Muscle of back (tissue), 11 donors: ENCODE measurements around the gene BCS1L. TPM values are rescaled to one million over a fixed set of nuclear protein-coding genes. Genes with fewer than 3 reads are reported as not detected.

Source experiments
- DNase-seq, 3 donors: peaks; one replicate each; pipeline versions ENCODE4 v3.0.0 to v3.0.0-alpha.2; 2013
- polyA plus RNA-seq, 10 donors: library from polyadenylated mRNA; unstranded; fragments of 120-200 nt; gene quantifications; one replicate each; pipeline ENCODE4 v1.2.1, GENCODE V29; 2013; ENCODE audit not compliant: insufficient read length in 10 of 10

The BCS1L gene
- polyA plus RNA-seq, 10 donors: 27.8 to 44.3 (median 35.2) TPM

DNA sequence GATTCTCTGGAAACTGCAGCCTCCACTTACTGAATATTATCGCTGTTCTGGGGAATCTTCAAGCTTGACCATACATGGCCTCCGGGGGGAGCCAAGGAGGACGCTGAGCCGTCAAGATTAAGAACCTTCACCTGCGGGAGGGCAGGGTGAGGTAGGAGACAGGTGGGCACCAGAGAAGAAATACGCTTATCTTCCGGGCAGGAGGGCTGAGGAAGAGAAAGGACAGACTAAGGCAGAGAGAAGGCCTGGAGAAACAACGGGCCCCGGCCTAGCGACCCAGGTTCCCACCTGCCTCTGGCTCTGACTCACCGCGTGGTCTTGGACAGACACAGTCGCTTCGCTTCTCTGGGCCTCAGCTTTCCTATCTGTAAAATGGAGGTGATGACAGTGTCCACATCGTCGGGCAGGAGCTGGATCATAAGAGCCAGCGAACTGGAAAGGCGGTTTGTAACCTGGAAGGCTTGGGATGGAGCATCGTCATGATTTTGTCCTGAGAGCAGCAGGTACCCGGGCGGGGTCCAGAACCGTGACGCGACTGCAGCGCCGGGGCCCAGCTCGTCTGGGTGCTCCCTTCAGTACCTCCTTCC, 719 bp upstream of the BCS1L start:
- peak; percentile 3 to 31 (median 8) for DNase-seq

- DNase-seq: no peak
These were observed 490 bp downstream of the BCS1L start for GRCh38 chr2:218659988-218660358.

GRCh38 chr2:218662377-218662776, 2.9 kb downstream of the BCS1L start:
- DNase-seq: no peak

DNA sequence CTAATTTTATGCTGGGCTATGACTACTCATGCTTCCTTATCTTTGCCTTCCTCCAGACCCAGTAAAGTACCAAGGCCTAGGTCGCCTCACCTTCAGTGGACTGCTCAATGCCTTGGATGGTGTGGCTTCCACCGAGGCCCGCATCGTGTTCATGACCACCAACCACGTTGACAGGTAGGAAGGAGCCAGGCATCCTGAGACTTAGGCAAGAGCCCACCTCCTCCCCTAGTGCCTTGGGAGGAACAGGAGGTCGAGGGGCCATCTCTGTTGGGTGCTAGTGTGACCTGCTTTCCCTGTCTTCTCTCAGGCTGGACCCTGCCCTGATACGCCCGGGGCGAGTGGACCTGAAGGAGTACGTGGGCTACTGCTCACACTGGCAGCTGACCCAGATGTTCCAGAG, 3.3 kb downstream of the BCS1L start:
- no peak for DNase-seq

GRCh38 chr2:218663901-218664300, 4.4 kb downstream of the BCS1L start:
- DNase-seq: no peak

DNA sequence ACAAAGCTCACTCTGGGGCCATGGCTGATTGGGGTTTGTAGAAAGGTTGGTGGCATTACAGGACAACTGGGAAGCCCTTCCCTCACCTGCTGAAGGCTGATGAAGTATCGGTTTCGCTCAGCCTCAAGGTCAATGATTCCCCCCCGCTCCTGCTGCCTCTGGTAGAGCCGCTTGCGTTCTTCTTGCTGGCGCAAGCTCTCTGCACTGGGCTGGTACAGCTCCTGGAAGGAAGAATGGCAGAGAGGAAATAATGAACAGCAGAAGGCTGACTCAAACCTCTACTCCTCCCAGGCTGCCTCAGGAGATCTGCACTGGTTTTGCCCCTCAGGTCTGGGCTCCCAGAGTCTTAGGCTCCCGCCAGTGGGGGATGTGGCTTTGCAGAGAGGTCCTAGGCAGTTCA, 5.2 kb downstream of the BCS1L start:
- no peak for DNase-seq

- no peak for DNase-seq
These were observed 11.7 kb downstream of the BCS1L start for GRCh38 chr2:218671097-218671653.

GRCh38 chr2:218671654-218672566, 12.4 kb downstream of the BCS1L start, which contains the start of the genes RNF25 and STK36:
TSS of gene RNF25 (minus strand) at chr2:218672002. CDS start at chr2:218671970, 32 bp downstream.
TSS of gene STK36 (plus strand) at chr2:218672086. CDS start at chr2:218672830, 744 bp downstream.
- peak; percentile 89 to 96 (median 91) for DNase-seq

GRCh38 chr2:218679119-218679518, 19.6 kb downstream of the BCS1L start:
- no peak for DNase-seq

GRCh38 chr2:218680061-218680460, 20.6 kb downstream of the BCS1L start:
- no peak for DNase-seq

DNA sequence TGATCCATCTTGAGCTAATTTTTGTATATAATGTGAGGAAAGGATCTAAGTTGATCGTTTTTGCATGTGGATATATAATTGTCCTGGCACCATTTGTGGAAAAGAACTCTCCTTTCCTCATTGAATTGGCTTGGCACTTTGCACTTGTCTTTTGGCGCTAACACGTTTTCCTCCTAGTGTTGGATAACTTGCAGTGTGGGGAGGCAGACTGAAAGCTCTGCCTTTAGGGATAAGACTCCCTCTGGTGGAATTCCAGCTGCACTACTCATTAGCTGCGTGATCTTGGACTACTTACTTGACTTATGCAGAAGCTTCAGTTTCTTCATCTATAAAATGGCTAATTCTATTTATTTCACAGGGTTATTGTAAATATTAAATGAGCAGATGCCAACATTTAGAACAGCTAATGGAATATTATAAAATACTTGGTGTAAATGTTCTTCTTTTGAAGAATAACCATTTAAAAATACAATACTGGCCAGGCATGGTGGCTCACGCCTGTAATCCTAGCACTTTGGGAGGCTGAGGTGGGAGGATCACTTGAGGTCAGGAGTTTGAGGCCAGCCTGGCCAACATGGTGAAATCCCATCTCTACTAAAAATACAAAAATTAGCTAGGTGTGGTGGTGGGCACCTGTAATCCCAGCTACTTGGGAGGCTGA, 28.0 kb downstream of the BCS1L start:
- DNase-seq: peak; percentile 58 to 86 (median 83)

- DNase-seq: peak in 2 of 3 donors; percentile 29 to 44
These were observed 31.8 kb downstream of the BCS1L start for GRCh38 chr2:218691234-218691633.

GRCh38 chr2:218694405-218695145, 35.1 kb downstream of the BCS1L start:
- DNase-seq: no peak

DNA sequence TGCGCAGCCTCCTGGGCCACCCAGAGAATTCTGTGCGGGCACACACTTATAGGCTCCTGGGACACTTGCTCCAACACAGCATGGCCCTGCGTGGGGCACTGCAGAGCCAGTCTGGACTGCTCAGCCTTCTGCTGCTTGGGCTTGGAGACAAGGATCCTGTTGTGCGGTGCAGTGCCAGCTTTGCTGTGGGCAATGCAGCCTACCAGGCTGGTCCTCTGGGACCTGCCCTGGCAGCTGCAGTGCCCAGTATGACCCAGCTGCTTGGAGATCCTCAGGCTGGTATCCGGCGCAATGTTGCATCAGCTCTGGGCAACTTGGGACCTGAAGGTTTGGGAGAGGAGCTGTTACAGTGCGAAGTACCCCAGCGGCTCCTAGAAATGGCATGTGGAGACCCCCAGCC, 39.4 kb downstream of the BCS1L start:
- no peak for DNase-seq

DNA sequence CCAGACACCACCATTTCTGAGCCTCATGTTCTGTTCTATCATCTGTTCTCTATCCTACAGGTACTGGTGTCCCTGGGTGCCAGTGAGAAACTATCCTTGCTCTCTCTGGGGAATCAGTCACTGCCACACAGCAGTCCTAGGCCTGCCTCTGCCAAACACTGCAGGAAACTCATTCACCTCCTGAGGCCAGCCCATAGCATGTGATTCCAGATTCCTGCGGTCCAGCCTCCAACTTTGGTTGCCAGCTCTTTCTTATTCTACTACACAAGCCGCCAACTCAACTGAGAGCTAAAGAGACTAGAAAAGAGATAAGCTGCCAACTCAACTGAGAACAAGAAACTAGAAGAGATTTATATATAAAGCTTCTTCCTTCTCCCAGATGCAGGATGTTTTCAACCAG, 42.3 kb downstream of the BCS1L start:
- DNase-seq: no peak

DNA sequence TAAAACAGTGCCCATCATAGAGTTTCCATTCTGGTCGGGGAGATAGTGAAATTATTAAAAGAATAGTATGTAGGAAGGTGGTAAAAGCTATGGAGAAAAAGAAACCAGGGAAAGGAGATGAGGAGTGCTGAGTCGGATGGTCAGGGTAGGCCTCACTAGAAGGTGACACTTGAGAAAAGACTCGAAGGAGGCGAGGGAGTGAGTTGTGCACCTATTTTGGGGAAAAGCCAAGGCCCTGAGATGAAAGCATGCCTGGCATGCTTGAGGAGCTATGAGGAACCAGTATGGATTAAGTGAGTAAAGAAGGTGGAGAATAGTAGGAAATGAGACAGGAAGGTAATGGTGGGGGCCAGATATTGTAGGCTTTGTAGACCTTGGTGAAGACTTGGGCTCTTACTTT, 43.9 kb downstream of the BCS1L start:
- no peak for DNase-seq

DNA sequence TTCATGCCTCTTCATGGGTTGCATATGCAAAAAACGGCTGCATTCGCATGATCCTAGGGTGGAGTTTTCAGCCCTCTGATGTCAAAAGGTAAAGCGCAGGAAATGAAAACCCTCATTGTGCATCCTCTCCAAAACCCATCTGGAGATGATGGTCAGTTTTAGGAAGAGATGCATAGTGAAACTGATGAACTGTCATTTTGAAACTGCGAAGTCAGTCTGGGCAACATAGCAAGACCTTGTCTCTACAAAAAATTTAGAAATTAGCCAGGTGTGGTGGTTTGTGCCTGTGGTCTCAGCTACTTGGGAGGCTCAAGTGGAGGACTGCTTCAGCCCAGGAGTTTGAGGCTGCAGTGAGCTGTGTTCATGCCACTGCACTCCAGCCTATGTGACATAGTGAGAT, 48.6 kb downstream of the BCS1L start:
- no peak for DNase-seq

DNA sequence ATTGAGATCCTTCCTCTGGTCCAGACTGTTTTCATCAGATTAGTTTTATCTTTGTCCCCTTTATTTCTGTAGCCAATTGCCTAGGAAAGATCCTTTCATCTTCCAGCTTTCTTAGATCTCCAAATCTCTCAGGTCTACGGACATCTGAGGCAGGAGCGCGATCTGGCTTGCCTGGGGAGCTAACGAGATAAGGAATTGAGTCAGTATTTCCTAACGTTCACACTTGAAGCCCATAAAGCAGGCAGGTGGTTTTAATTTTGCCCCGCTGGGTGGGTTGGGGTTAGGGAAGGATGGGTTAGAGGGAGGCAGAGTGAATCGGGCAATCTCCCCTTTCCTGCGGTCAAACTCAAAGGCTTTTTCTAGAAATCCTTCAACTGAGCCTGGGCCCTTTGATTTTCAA, 50.4 kb downstream of the BCS1L start:
- peak in 1 of 3 donors; percentile 13 for DNase-seq

GRCh38 chr2:218710334-218710686, 50.8 kb downstream of the BCS1L start:
- no peak for DNase-seq

DNA sequence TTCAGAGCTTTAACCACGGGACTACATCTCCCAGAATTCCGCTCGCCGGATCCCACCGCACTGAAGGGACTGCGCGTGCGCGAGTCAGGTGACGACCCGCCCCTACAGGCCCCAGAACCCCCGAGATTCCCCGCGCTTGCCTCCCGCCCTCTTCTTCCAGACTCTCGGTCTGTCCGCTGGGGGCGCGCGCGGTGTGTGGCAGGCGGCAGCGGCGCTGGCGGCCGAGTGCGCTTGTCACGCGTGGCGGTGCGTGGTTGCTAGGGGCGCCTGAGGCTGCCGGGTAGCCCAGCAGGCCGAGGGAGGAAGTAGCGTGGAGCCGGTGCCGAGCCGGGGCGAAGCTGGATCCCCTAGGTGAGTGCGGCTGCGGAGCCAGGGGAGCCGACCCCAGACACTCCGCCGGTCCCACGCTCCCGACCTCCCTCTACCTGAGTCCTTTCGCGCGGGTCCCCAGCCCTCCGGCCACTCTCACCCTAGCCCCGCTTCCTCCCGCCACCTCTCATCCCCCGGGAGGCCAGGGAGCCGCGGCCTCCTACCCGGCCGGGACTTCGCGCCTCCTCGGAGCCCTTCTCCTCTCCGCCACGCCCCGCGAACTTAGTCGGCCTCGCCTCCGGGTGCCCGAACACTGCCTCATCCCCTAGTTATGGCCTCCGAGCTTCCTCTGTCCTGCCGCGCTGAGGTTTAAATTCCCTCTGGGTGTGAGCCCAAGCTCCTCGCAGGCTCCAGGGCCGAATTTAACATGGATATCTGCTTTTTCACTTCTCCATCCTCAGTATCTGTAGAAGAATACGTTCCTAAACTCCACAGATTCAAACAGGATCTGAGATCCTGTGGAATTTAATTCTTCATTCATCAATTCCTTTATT, 51.4 kb downstream of the BCS1L start, which contains the start of gene TTLL4:
TSS of gene TTLL4 (plus strand) at position 149 of the 863 bp plus-strand sequence. CDS start 26,842 bp downstream, outside the sequence.
- peak; percentile 97 to 98 (median 98) for DNase-seq
